GM18861 (cell line): ENCODE measurements around the gene ACYP2.
"Not testable (repeated sequence)": the region's sequence is repeated elsewhere in the genome, so short reads cannot be mapped to it uniquely, and the experiment has no call there.

Experiments
- ATAC-seq: cut with Tn5 transposase; IDR thresholded peaks from one replicate; pipeline ENCODE4 v1.9.1; 2021; ENCODE audit not compliant: unreplicated experiment

Gene ACYP2

DNA sequence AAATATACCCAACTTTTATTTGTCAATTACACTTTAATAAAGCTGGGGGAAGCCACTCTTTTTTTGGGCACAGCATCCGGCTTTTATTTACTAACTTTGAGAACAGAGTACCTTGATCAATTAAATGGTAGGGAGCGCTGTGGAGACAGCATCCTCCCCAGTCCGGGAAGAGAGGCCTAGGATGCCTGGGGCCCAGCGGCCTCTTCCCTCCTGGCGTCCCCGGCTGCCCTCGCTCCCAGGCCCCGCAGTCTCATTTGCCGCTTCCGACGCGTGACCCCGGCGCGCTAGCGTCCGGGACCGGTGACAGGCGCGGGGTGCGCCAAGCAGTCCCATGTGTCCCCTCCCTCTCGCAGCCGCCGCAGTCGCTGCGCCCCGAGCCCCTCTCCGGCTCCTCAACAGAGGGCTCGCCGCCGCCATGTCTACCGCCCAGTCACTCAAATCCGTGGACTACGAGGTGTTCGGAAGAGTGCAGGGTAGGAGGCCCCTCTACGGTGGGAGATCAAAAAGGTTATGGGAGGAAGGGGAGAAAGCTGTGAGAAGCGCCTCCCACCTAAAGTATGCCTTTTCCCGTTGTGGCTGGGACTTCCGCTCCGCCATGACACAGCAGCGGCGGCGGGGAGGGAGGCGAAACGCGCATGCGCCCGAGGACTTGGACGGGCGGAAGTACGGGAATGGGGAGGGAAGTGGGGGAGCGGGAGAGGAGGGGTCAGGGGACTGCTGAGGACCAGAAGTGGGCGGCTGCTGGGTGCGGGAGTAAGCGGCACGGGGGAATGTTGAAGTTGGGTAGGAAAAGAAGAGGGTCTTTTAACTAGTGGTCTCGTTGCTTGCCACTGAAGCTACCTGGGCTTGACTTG, at the start of gene ACYP2:
ACYP2 (plus strand) TSS at position 332 of the 854 bp plus-strand sequence.
- peak; percentile 71 for ATAC-seq

DNA sequence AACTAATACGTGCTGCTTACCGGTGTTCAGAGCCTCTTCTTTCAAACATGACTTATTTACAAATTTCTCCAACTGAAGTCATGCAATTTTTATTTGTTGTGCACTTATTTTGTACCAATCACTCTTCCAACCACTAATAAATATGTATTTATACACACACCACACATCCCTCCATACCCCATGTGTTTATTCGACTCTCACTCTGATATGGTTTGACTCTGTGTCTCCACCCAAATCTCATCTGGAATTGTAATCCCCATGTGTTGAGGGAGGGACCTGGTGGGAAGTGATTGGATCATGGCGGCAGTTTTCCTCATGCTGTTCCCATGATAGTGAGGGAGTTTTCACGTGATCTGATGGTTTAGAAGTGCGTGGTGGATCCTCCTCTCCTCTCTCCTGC, 49.5 kb upstream of the ACYP2 start:
- ATAC-seq = no peak

DNA sequence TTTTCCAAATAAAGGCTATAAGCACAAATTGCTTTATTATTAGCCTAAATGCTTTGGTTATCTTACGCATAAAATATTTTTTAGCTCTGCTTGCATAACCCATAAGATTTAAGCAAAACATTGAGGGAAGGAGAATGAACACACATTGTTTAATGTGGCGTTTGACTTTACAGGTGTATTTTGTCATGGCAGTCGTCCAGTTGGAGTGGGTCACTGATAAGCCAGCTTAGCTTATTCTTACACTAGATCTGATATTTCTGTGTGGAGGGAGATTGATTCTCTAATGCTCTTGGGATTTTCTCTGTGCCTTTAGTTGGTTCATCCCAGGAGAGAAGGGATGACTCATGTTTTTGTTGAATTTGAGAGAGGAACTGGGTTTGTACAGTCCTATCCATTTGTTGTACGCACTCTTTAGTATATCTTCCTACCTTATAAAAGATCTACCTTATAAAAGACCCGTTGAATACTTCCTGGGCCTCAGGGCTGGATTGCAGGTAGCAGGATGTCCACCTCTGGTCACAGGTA, 47.5 kb upstream of the ACYP2 start:
- ATAC-seq = no peak

DNA sequence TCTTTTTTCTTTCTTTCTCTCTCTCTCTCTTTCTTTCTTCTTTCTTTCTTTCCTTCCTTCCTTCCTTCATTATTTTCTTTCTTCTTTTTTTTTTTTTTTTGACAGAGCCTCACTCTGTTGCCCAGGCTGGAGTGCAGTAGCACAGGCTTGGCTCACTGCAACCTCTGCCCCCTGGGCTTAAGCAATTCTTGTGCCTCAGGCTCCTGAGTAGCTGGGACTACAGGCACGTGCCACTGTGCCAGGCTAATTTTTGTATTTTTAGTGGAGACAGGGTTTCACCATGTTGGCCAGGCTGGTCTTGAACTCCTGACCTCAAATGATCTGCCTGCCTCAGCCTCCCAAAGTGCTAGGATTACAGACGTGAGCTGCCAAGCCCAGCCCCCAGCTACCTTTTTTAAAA, 42.9 kb upstream of the ACYP2 start:
- ATAC-seq = not testable (repeated sequence)

DNA sequence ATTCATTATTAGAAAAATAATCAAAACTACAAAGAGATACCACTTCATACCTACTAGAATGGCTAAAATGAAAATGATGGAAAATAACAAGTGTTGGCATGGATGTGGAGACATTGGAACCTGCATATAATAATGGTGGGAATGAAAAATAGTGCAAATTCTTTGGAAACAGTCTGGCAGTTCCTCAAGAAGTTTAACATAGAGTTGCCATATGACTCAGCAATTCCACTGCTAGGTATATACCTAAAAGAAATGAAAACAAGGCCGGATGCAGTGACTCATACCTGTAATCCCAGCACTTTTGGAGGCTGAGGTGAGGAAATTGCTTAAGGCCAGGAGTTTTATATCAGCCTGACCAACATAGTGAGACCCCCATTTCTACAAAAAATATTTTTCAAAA, 41.6 kb upstream of the ACYP2 start:
- peak; percentile 51 for ATAC-seq

DNA sequence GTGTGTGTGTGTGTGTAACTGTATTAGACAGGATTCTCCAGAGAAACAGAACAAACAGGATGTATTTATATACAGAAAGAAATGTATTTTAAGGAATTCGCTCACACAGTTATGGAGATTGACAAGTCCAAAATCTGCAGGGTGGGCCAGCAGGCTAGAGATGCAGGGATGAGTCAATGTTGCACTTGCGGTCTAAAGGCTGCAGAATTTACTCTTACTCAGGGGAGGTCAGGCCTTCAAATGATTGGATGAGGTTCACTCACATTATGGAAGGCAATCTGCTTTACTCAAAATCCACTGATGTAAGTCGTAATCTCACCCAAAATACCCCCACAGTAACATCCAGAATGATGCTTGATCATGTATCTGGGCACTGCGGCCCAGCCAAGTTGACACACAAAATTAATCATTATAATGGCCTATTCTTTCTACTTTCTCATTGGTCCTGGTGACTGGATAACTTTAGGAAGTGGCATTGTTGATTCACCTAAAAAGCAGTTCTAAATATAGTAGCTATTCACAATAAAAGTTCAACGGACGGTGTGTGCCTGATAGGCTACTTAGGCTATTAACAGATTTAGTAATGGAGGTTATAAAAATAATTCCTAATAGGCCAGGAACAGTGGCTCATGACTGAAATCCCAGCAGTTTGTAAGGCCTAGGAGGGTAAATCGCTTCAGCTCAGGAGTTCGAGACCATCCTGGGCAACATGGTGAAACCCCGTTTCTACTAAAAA, 40.6 kb upstream of the ACYP2 start:
- ATAC-seq = no peak

DNA sequence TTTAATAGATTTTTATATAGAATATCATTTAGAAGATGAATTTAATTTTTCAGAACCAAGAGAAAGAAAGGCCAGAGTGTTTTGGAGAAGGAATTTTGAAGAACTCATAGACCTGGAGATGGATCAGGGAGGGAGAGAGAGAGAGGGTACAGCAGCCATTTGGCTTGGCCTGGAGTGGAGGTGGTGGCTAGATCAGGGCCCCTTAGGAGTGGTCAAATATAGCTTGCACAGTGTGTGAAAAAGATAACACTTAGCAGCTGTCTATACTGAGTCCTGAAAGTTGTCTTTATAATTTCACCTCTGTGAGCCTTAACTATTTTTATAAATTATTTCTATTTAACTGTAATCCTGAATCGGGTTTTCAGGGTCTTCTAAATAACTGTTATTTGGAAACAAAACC, 38.8 kb upstream of the ACYP2 start:
- ATAC-seq = no peak

DNA sequence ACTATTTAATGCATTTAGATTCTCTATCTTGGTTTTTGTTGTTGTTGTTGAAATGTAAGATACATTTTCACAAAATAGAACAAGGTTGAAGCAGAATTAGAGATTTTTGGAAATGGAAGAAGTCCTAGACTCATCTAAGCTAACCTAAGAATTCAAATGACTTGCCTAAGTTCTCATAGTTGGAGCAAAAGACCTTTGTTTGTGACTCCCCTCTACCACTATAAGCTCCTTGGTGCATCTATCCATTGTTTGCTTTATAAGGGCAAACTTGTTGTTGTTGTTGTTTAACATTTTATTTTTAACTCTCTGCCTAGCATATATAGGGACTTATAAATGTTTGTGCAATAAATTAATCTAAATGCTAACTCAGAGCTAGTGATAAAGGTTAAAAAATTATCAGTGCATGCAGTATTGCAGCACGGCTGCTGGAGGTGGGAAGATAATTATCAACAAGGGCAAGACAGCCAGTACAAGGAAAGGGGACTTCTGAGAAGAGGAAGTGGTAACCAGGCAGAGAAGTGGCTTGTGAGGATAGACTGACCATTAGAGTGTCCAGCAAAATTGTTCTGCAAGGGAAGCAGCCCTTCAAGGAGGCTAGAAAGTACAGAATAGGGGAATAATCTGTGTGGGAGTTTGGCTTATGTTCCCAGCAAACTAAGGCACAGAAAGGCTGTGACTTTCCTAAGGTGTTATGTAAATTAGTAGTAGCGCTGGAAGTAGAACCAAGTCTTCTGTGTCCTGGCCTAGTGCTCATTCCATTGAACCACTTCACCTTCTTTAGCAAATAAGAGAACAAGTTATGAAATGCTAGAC, 38.1 kb upstream of the ACYP2 start:
- no peak for ATAC-seq

DNA sequence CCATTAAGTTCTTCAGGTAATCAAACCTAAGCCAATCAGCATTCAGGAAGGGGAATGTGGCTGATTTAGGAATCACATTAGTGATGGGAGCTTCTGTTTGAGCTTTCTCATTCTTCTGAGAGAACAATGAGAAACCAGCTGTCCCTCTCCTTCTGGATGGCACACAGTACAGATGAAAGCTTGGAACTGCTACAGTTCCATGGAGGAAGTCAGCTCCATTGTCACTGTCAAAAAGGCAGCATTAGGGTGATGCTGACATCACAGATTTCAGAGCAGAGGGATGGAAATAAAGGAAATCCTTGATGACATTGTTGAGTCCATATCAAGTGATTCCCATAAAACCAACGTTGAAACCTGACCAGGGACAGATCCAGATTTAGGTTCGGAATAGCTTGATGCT, 36.1 kb upstream of the ACYP2 start:
- ATAC-seq = no peak

DNA sequence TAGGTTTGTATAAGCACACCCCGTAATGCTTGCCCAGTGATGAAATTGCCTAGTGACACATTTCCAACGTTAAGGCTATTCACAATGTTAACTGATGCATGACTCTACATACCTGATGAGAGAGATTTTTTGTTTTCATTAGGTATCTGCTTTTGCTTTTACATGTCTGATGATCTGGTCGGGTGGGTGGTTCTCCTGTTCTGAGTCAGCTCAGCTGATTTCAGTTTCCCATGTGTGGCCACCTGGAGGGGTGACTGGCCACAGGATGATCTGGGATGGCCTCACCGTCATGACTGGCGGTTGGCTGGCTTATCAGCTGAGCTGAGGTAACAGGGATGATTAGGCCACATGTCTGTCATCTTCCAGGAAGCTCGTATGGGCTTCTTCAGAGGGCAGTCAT, 33.8 kb upstream of the ACYP2 start:
- peak; percentile 93 for ATAC-seq

DNA sequence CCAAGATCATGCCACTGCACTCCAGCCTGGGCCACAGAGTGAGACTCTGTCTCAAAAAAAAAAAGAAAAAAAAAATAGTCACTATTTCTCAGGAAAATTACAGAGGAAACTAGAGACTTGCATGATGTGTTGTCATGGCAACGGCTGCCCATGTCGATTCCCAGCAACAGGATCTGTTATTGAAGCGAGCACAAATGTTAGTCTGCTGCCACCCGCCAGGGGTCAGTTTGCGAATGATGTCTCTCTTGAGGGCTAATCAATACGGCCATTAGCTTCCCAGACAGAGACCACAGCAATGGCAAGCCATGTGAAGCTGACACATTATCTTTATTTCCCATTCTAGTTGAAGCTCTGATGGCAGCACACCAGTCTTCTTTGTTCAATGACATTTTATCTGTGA, 32.4 kb upstream of the ACYP2 start:
- ATAC-seq = no peak

DNA sequence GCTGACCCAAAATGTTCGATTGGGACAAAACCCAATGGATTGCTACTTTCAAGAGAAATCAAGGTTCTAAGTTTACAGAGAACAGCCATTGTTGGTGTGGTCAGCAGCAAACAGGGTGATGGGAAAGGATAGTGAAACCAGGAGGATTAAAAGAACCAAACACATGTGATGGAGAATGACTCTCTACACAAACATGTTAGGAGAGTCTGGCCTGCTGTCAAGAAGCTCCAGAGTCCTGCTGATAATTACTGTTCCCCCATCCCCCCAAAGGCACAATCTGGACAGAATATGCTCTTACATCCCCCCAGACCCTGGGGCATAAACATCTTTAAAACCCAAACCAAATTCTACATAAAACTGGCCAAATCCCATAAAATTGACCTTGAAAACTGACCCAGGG, 32.0 kb upstream of the ACYP2 start:
- ATAC-seq = no peak

DNA sequence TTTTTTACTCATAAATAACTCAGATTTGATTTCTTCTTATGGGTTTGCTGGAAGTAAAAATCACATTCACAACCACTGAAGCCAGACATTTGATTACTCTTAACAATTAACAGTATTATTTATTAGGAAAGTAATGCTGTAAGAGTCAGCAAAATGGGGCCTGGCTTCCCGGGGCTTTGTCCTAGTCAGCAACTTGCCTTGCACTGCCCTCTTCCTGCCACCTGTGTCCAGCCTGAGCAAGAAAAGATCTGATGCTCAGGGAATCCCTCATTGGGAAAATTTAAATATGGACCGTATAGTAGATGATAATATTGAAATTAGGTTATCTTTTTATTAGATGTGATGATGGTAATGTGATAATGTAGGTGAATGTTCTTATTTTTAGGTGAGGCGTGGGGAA, 30.8 kb upstream of the ACYP2 start:
- no peak for ATAC-seq

DNA sequence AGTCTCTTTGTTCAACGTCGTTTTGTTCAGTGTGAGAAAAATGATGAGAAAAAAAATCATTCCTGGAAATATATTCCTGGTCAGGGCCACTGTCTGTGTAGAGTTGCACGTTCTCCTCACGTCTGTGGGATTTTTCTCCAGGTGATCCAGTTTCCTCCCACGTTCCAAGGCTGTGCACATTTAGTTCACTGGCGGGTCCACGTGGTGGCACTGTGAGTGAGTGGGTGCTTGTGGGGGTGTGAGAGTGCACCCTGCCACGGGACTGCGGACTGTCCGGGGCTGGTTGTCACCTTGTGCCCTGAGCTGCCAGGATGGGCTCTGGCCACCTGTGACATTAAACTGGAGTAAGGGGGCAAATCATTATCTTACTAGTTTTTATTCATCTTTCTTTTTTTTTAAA, 30.3 kb upstream of the ACYP2 start:
- no peak for ATAC-seq

DNA sequence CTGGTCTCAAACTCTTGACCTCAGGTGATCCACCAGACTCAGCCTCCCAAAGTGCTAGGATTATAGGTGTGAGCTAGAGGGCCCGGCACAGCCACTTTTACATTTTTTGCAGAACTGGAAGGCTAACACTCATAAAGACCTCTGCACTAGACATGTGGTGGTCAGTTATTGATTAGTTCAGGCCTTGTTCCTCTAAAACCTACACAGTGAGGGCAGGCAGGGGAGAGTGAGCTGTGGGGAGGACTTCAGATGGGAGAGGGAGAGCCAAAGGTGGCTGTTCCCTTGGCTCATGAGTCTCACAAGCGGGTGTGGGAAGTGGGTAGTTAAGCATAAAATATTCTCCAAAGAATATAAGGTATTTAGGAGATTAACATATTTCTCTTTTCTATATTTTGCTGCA, 29.3 kb upstream of the ACYP2 start:
- no peak for ATAC-seq

DNA sequence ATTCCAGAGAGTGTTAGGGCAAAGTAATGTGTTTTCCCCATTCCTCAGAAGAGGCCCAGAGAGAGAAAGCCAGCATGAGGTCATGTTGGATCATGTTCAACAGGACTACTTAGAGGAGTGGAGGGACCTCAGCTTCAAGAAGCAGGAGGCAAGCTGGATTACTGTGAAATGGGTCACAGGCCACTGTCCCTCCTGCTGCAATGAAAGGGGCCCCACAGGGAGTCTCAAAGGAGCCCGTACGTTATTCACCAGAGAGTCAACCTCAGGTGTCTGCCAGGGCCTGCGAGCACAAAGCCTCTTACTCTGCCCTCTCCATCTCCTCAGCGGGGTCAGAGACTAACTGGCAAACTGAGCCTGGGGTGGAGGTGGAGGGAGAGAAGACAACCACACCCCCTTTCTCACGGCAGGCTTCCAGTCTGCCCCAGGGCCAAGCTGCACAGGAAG, 27.2 kb upstream of the ACYP2 start:
- no peak for ATAC-seq

DNA sequence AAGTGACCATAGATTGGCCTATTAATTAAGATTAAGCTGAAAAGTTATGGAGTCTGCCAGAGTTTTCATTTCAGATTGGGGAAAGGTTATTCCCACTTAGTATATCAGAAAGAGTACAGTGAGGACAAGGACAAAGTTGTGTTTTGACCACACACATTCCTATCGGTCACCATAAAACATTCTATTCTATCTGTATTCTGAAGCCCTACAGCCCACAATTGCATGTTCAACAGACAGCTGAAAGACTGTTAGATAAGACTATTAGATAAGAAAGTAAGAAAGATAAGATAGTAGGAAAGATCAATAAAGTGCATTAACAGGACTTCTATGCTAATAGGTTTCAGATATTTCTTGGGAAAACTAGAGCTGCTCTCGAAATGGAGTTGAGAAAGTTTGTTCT, 26.7 kb upstream of the ACYP2 start:
- ATAC-seq = no peak

DNA sequence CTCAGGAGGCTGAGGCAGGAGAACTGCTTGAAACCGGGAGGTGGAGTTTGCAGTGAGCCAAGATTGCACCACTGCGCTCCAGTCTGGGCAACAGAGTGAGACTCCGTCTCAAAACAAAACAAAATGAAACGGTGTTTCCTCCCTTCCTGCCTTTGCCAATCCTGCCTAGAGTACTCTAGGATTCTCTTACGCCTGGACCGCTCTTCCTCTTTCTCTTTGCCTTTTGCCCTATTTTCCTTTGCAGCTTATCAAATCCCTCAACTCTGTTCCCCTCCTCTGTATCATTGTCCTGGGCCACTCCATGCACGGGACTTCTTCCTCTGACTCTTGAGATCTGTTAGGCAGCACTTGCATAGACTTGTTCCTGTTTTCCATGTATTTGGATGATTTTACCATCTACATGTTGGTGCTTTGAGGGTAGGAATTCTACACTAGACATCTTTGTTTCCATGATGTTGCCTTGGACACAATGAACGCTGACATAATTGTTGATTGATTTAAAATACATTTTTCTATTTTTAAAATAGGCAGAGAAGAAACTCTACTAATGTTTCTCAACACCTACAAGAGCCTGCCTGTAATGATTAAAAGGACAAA, 24.8 kb upstream of the ACYP2 start:
- ATAC-seq = no peak

DNA sequence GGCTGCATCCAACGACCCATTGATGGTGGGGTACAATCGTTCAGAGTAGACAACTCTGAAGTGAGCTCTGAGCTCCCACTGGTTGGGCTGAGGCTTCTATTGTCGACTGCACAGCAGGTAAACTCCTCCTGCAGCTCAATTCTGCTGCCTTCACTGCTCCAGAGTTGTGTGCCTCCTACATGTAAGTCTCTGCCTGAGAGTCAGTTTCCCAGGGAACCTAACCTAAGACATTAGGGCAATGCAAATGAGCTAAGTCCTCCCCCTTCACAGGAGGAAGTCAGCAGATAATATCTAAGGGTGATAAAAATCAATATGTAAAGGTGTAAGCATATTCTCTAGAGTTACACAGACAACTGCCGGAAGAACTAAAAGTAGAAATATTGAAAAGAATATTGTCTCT, 22.5 kb upstream of the ACYP2 start:
- ATAC-seq = peak; percentile 44

DNA sequence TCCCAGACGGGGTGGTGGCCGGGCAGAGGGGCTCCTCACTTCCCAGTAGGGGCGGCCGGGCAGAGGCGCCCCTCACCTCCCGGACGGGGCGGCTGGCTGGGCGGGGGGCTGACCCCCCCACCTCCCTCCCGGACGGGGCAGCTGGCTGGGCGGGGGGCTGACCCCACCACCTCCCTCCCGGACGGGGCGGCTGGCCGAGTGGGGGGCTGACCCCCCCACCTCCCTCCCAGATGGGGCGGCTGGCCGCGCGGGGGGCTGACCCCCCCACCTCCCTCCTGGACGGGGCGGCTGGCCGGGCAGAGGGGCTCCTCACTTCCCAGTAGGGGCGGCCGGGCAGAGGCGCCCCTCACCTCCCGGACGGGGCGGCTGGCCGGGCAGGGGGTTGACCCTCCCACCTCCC, 20.0 kb upstream of the ACYP2 start:
- ATAC-seq = not testable (repeated sequence)

DNA sequence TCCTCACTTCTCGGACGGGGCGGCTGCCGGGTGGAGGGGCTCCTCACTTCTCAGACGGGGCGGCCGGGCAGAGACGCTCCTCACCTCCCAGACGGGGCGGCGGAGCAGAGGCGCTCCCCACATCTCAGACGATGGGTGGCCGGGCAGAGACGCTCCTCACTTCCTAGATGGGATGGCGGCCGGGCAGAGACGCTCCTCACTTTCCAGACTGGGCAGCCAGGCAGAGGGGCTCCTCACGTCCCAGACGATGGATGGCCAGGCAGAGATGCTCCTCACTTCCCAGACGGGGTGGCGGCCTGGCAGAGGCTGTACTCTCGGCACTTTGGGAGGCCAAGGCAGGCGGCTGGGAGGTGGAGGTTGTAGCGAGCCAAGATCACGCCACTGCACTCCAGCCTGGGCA, 19.3 kb upstream of the ACYP2 start:
- ATAC-seq = not testable (repeated sequence)
